Measurements from ENCODE around the gene SPRR2B. TPM values are rescaled to one million over a fixed set of nuclear protein-coding genes. Genes with fewer than 3 reads are reported as not detected.
"Not testable (repeated sequence)": the region's sequence is repeated elsewhere in the genome, so short reads cannot be mapped to it uniquely, and the experiment has no call there.

SPRR2B gene
- total RNA-seq = not detected

DNA sequence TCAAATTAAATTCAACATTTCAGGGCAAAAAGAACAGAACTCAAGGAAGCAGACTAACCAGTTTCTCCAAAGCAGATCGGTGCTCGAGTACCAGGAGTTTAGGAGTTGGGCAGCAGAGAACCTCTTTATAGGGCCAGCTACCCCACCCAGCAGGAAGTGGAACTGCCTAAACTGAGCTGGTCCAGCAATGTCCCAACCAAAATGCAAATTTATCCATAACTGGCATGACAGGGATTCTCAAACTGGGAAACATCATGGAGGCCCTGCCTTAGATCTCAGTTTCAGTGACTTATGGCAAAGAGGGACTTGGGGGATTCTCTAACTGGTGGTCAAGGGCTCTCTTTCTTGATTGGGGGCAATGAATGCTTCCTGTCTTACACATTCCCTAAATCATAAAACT lies at the start of gene SPRR2B:
SPRR2B (minus strand) TSS at position 101 of the 400 bp plus-strand sequence. CDS start 772 bp downstream, outside the sequence.
- no peak for DNase-seq

DNA sequence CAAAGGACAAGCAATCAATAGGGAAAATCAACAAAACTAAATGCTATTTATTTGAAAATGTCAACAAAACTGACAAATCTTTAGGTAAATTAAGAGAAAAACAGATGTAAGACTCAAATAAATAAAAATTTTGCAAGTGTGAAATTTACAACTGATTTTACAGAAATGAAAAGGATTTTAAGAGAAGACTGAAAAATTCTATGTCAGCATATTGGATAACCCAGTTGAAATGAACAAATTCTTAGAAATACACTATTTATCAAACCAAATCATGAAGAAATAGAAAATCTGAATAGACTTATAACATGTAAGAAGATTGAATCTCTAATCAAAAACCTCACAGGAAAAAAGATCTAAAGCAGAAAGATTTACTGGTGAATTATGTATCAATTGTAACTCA lies 49.5 kb upstream of the SPRR2B start:
- DNase-seq = no peak

GRCh38 chr1:153119491-153119971 lies 48.1 kb upstream of the SPRR2B start:
- DNase-seq = no peak

GRCh38 chr1:153115264-153115663 lies 43.9 kb upstream of the SPRR2B start:
- not testable (repeated sequence) for DNase-seq

GRCh38 chr1:153113416-153113815 lies 42.0 kb upstream of the SPRR2B start, which contains the start of gene SPRR2F:
TSS of gene SPRR2F (minus strand) at chr1:153113516. CDS start at chr1:153112733, 783 bp downstream.
- DNase-seq = no peak

DNA sequence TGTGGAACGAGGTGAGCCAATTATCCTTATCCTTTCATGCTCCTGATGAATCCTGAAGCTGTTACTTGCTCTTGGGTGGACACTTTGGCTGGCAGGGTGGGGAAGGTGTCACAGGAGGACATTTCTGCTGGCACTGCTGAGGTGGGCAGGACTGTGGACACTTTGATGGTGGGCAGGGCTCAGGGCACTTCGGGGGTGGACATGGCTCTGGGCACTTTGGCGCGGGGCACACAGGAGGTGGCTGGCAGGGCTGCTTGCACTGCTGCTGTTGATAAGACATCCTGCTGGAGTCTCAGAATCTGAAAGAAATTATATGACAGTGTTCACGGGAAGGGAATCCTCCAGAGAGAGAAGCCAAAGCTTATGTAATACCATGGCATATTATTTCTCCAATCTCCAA lies 41.0 kb upstream of the SPRR2B start:
- DNase-seq = not testable (repeated sequence)

GRCh38 chr1:153100245-153100644 lies 28.8 kb upstream of the SPRR2B start:
- no peak for DNase-seq

GRCh38 chr1:153099461-153100045 lies 28.1 kb upstream of the SPRR2B start:
- no peak for DNase-seq

GRCh38 chr1:153095764-153096163 lies 24.4 kb upstream of the SPRR2B start:
- no peak for DNase-seq

GRCh38 chr1:153094426-153094825 lies 23.0 kb upstream of the SPRR2B start, which contains the start of gene SPRR2E:
TSS of gene SPRR2E (minus strand) at chr1:153094526. CDS start at chr1:153093751, 775 bp downstream.
- no peak for DNase-seq

DNA sequence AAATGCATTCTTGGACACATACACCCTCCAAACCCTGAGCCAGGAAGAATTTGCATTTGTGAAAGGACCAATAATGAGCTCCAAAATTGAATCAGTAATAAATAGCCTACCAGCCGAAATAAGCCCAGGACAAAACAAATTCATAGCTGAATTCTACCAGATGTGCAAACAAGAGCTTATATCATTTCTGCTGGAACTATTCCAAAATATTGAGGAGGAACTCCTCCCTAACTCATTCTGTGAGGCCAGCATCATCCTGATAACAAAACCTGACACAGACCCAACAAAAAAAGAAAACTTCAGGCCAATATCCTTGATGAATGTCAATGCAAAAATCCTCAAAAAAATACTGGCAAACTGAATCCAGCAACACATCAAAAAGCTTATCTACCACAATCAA lies 16.2 kb upstream of the SPRR2B start:
- DNase-seq = no peak

GRCh38 chr1:153081736-153082135 lies 10.3 kb upstream of the SPRR2B start:
- DNase-seq = no peak

DNA sequence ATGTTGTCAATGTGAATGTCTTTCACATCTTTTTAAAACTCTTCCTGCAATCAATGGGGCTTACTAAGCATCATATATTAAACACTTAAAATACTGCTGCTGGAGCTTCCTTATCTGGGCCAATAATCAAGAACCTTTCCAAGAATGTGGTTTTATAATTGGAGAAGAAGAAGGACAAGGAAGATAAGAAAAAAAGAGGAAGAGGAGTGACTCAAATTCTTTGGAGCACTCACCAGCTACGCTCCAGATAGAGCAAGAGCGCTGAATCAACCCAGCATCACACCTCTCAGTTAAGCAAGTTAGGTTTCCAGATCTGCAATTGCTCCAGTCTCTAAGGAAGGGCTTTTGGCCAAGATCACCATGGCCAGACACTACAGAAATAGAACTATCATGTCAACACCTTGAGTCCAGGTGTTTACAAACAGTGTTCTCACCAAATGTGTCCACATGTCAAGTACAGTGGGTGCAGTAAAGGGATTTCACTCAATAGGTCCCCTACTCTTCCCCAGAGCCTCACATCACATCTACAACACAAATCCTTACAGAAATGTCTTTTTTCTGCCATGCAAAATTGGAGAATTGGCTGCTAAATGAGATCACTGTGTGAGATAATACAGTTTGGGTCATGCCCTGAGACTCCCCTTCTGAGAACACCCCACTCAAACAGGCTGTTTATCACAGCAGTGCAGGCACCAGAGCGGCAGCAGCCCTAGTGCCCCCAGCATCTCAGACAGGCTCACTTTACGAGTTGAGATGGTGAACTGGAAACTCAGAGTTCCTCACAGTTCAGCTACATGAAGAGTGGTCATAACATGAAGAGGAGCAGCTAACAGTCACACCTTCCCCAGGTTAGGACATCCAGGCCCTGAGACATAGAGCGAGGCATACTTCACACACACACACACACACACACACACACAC lies 1.7 kb upstream of the SPRR2B start:
- no peak for DNase-seq

DNA sequence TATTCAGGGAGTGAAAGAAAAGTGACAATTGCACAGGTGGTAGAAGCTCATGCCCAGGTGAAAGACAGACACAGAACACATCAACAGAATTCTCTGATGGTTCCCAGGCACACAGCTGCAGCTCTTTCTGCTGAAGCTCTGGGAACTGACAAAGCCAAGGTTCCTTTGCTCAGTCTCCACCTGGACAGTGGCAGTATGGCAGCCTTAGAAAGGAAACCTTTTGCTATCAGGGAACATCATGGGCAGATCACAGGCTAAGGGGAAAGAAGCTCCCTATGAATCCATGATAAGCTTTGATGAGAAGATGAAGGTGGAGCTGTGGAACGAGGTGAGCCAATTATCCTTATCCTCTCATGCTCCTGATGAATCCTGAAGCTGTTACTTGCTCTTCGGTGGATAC lies 1.2 kb downstream of the SPRR2B start:
- no peak for DNase-seq

- DNase-seq = no peak
These were observed 12.3 kb downstream of the SPRR2B start for GRCh38 chr1:153058826-153059784.

- no peak for DNase-seq
These were observed 13.3 kb downstream of the SPRR2B start for GRCh38 chr1:153058154-153058553.

DNA sequence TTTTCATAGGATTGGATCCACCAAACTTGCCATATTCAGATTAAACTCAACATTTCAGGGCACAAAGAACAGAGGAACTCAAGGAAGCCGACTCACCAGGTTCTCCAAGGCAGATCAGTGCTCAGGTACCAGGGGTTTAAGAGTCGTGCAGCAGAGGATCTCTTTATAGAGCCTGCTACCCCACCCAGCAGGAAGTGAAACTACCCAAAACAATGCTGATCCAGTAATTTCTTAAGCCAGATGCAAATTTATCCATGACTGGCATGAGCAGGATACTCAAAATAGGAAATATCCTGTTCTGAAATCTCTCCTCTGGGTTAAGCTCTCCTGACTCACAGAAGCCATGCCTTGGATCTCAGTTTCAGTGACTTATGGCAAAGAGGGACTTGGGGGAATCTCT lies 14.0 kb downstream of the SPRR2B start, which contains the start of gene SPRR2A:
SPRR2A (minus strand) TSS at position 138 of the 400 bp plus-strand sequence. CDS start 777 bp downstream, outside the sequence.
- no peak for DNase-seq

DNA sequence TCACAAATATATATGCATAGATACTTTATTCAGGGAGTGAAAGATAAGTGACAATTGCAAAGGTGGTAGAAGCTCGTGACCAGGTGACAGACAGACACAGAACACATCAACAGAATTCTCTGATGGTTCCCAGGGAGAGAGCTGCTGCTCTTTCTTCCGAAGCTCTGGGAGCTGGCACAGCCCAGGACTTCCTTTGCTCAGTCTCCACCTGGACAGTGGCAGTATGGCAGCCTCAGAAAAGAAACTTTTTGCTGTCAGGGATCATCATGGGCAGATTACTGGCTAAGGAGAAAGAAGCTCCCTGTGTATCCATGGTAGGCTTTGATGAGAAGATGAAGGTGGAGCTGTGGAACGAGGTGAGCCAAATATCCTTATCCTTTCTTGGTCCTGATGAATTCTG lies 15.3 kb downstream of the SPRR2B start:
- not testable (repeated sequence) for DNase-seq

DNA sequence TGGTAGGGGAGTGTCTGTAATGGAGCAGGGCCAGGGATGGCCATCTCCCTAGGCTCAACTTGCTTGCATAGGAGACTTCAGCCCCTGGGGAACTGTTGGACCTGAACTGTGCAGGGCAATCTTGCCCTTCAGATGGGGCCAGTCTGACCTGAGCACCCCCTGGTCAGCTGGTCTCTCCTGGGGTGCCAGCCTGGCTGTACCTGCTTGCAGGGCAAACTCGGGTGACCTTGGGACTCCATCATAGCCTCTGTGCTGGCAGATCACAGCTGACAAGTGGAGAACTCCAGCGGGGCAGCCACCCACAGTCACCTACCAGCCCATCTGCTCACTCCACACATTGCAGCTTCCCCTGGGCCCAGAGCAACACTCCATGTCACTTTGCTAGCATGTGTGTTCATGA lies 22.2 kb downstream of the SPRR2B start:
- no peak for DNase-seq

GRCh38 chr1:153040950-153041631 lies 30.3 kb downstream of the SPRR2B start, which contains the start of gene SPRR2D:
TSS of gene SPRR2D (minus strand) at chr1:153041120. CDS start at chr1:153040346, 774 bp downstream.
- no peak for DNase-seq

DNA sequence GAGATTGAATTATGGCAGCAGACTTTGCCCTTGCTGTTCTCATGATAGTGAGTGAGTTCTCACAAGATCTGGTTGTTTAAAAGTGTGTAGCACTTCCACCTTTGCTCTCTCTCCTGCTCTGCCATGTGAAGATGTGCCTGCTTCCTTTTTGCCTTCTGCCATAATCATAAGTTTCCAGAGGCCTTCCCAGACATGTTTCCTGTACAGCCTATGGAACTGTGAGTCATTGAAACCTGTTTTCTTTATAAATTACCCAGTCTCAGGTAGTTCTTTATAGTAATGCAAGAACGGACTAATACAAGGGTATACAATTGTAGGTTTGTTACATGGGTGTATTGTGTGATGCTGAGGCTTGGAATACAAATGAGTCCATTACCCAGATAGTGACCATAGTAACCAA lies 36.2 kb downstream of the SPRR2B start:
- no peak for DNase-seq
